HCT116 (cell line): ENCODE results near the gene RAB4B.
"Not testable (repeated sequence)": the region's sequence is repeated elsewhere in the genome, so short reads cannot be mapped to it uniquely, and the experiment has no call there.

Source experiments
- CEBPB ChIP-seq: IDR thresholded peaks from 2 replicates; pipeline ENCODE4 v1.6.1; 2012; ENCODE audit warnings: low read depth
- CTCF ChIP-seq, 3 experiments: fragments of 200-600 bp in 1 of 3; sonication (generic) in 1 of 3; IDR thresholded peaks in 2 of 3; conservative IDR thresholded peaks in 1 of 3; 2 replicates each; pipeline ENCODE4 v1.5.1; 2012 to 2017; ENCODE audit warnings: low read depth in 2 of 3, low read length in 2 of 3, antibody characterized with exemption in 1 of 3, borderline replicate concordance in 1 of 3, control low read depth in 1 of 3, mild to moderate bottlenecking in 1 of 3, mixed read lengths in 1 of 3, mixed run types in 1 of 3, moderate library complexity in 1 of 3; ENCODE audit not compliant: insufficient read depth in 1 of 3
- EZH2phosphoT487 ChIP-seq: fragments of 200-600 bp; IDR thresholded peaks from 2 replicates; pipeline ENCODE4 v1.6.1; 2018; ENCODE audit warnings: antibody characterized with exemption, borderline replicate concordance
- MAX ChIP-seq: IDR thresholded peaks from 2 replicates; pipeline ENCODE4 v1.6.1; 2012
- POLR2A ChIP-seq: IDR thresholded peaks from 2 replicates; pipeline ENCODE4 v1.7.0; 2011; ENCODE audit warnings: borderline replicate concordance; ENCODE audit not compliant: insufficient read depth, insufficient read length; ENCODE audit errors: extremely low read depth
- POLR2AphosphoS5 ChIP-seq: IDR thresholded peaks from 2 replicates; pipeline ENCODE4 v1.6.1; 2011; ENCODE audit warnings: mild to moderate bottlenecking, low read depth, low read length, moderate library complexity
- ZNF274 ChIP-seq: fragments of 200-500 bp; sonication (Bioruptor generic); IDR thresholded peaks from 2 replicates; pipeline ENCODE4 v1.6.1; 2014; ENCODE audit warnings: mild to moderate bottlenecking, low read depth, low read length, inconsistent platforms

- TF ChIP-seq POLR2AphosphoS5; POLR2A; CTCF (IDR thresholded peaks at IDR 0.05 in 2 of 3, conservative IDR thresholded peaks at IDR 0.05 in 1 of 3; ENCODE audit: borderline replicate concordance in 1 of 3, insufficient read depth in 1 of 3, low read depth in 2 of 3, low read length in 2 of 3); EZH2phosphoT487; CEBPB; ZNF274; MAX: not testable (repeated sequence)
Measured at GRCh38 chr19:40825460-40826095, 47.5 kb downstream of the RAB4B start.
